Type B pancreatic cell (in vitro differentiated cells): ENCODE results near the gene WFIKKN2. TPM values are rescaled to one million over a fixed set of nuclear protein-coding genes. Genes with fewer than 3 reads are reported as not detected.
A peak's percentile ranks its signal among the peaks of the same experiment; 100 is the strongest.

Experiments used
- DNase-seq: peaks from one replicate; pipeline ENCODE4 v3.0.0; 2021; ENCODE audit warnings: mixed read lengths; ENCODE audit not compliant: unreplicated experiment; ENCODE audit errors: extremely low spot score
- H3K27ac Mint-ChIP-seq: 2 replicates; pipeline ENCODE4 v1.8.0; 2021; ENCODE audit warnings: mild to moderate bottlenecking, mixed read lengths
- H3K27me3 Mint-ChIP-seq: 2 replicates; pipeline ENCODE4 v1.8.0; 2021; ENCODE audit warnings: mixed read lengths
- H3K36me3 Mint-ChIP-seq: 2 replicates; pipeline ENCODE4 v1.8.0; 2021; ENCODE audit warnings: mixed read lengths
- H3K4me1 Mint-ChIP-seq: one replicate; pipeline ENCODE4 v1.8.0; 2021; ENCODE audit warnings: mixed read lengths; ENCODE audit not compliant: unreplicated experiment
- H3K4me3 Mint-ChIP-seq: 2 replicates; pipeline ENCODE4 v1.8.0; 2021; ENCODE audit warnings: mild to moderate bottlenecking, mixed read lengths
- H3K9me3 Mint-ChIP-seq: 2 replicates; pipeline ENCODE4 v1.8.0; 2021; ENCODE audit warnings: mixed read lengths
- CTCF ChIP-seq: fragments of 200-600 bp; sonication (generic); conservative IDR thresholded peaks from 2 replicates; pipeline ENCODE4 v1.5.0; 2021; ENCODE audit warnings: antibody characterized with exemption, mild to moderate bottlenecking
- total RNA-seq: library from RNA; stranded (reverse); gene quantifications from 2 replicates; pipeline ENCODE4 v1.2.1, GENCODE V29; 2021; ENCODE audit warnings: low replicate concordance

The WFIKKN2 gene
- total RNA-seq, 1 donor from 2014 or later: 1.7 TPM

GRCh38 chr17:50793007-50793406 lies 42.4 kb upstream of the WFIKKN2 start:
- Mint-ChIP-seq H3K9me3 (no peaks in the 10 kb centered on the region), H3K27ac (no peak overlapping the region), H3K27me3 (no peaks in the 10 kb centered on the region), H3K36me3 (no peaks in the 10 kb centered on the region), H3K4me1 (peaks cover 28% of the 10 kb centered on the region), H3K4me3 (no peak overlapping the region)
- no peak for DNase-seq
- no peak for TF ChIP-seq CTCF

- H3K4me1 Mint-ChIP-seq: peaks cover 36% of the 10 kb centered on the region
- H3K27me3 Mint-ChIP-seq: no peaks in the 10 kb centered on the region
- peak overlapping the region; percentile 20 for H3K4me3 Mint-ChIP-seq
- no peak for TF ChIP-seq CTCF
- no peaks in the 10 kb centered on the region for H3K36me3 Mint-ChIP-seq
- peak overlapping the region; percentile 16 for H3K27ac Mint-ChIP-seq
- H3K9me3 Mint-ChIP-seq: no peaks in the 10 kb centered on the region
- no peak for DNase-seq
These were observed 41.0 kb upstream of the WFIKKN2 start for GRCh38 chr17:50794361-50794760.

GRCh38 chr17:50797135-50797810 lies 38.1 kb upstream of the WFIKKN2 start:
- Mint-ChIP-seq H3K27me3 (no peaks in the 10 kb centered on the region), H3K36me3 (no peaks in the 10 kb centered on the region), H3K9me3 (no peaks in the 10 kb centered on the region), H3K27ac (peak overlapping the region; percentile 55), H3K4me1 (peaks cover 34% of the 10 kb centered on the region), H3K4me3 (peak overlapping the region; percentile 36)
- no peak for DNase-seq
- no peak for TF ChIP-seq CTCF

- Mint-ChIP-seq H3K4me1 (peaks cover 45% of the 10 kb centered on the region), H3K36me3 (no peaks in the 10 kb centered on the region), H3K27ac (peak overlapping the region; percentile 57), H3K4me3 (no peak overlapping the region), H3K9me3 (no peaks in the 10 kb centered on the region), H3K27me3 (no peaks in the 10 kb centered on the region)
- no peak for TF ChIP-seq CTCF
- DNase-seq: no peak
These were observed 36.7 kb upstream of the WFIKKN2 start for GRCh38 chr17:50798424-50799288.

- H3K36me3 Mint-ChIP-seq: no peaks in the 10 kb centered on the region
- no peak overlapping the region for H3K27ac Mint-ChIP-seq
- H3K27me3 Mint-ChIP-seq: no peaks in the 10 kb centered on the region
- no peak overlapping the region for H3K4me3 Mint-ChIP-seq
- H3K9me3 Mint-ChIP-seq: no peaks in the 10 kb centered on the region
- DNase-seq: no peak
- H3K4me1 Mint-ChIP-seq: peaks cover 43% of the 10 kb centered on the region
- no peak for TF ChIP-seq CTCF
These were observed 35.8 kb upstream of the WFIKKN2 start for GRCh38 chr17:50799582-50799981.
